GM19240 (cell line): ENCODE results near the gene GHRHR.

Experiments
- DNase-seq: peaks from one replicate; pipeline ENCODE4 v3.0.0; 2011; ENCODE audit warnings: low spot score; ENCODE audit not compliant: insufficient read length

Gene GHRHR

GRCh38 chr7:31003097-31003496 is 39.3 kb downstream of the GHRHR start:
- DNase-seq: no peak

GRCh38 chr7:31003721-31004120 is 40.0 kb downstream of the GHRHR start:
- no peak for DNase-seq

GRCh38 chr7:31004393-31004792 is 40.6 kb downstream of the GHRHR start:
- DNase-seq: no peak

- DNase-seq: no peak
These were observed 43.1 kb downstream of the GHRHR start for GRCh38 chr7:31006857-31007256.

GRCh38 chr7:31007634-31008033 is 43.9 kb downstream of the GHRHR start:
- DNase-seq: no peak

- DNase-seq: no peak
These were observed 51.1 kb downstream of the GHRHR start for GRCh38 chr7:31014826-31015225.

GRCh38 chr7:31017032-31017675 is 53.4 kb downstream of the GHRHR start:
- no peak for DNase-seq

GRCh38 chr7:31017721-31018120 is 54.0 kb downstream of the GHRHR start:
- no peak for DNase-seq

GRCh38 chr7:31019509-31019908 is 55.8 kb downstream of the GHRHR start:
- no peak for DNase-seq

- DNase-seq: no peak
These were observed 56.4 kb downstream of the GHRHR start for GRCh38 chr7:31020161-31020560.

GRCh38 chr7:31020652-31021051 is 56.9 kb downstream of the GHRHR start:
- DNase-seq: no peak

- DNase-seq: no peak
These were observed 58.4 kb downstream of the GHRHR start for GRCh38 chr7:31022117-31022516.

GRCh38 chr7:31022726-31023125 is 59.0 kb downstream of the GHRHR start:
- no peak for DNase-seq

GRCh38 chr7:31023877-31024276 is 60.1 kb downstream of the GHRHR start:
- DNase-seq: no peak

GRCh38 chr7:31027161-31027965 is 63.6 kb downstream of the GHRHR start:
- no peak for DNase-seq

- no peak for DNase-seq
These were observed 64.3 kb downstream of the GHRHR start for GRCh38 chr7:31028006-31028405.

GRCh38 chr7:31028417-31028992 is 64.8 kb downstream of the GHRHR start:
- no peak for DNase-seq
